ENCODE results near the gene OR5K2. TPM values are rescaled to one million over a fixed set of nuclear protein-coding genes. Genes with fewer than 3 reads are reported as not detected.

Gene OR5K2
- total RNA-seq, 2 experiments from 2014 or later, result not detected

DNA sequence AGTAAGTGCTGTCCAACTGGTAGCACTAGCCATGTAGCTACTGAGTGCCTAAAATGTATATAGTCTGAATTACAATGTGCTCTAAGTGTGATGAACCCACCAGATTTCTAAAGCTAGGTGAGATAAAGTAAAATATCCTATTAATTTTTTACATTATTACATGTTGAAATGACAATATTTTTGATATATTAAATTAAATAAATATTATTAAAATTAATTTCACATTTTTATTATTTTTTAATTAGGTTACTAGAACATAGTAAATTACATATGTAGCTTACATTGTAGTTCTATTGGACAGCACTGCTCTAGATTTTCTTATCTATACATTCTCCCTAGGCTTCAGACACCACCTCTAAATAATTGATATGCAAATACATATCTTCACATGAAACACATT is 43.7 kb upstream of the OR5K2 start:
- no peak overlapping the region for H3K4me3 Mint-ChIP-seq
- no peak overlapping the region for H3K4me3 ChIP-seq (ENCODE audit: low read length)
- DNase-seq, result no peak
- no peak overlapping the region for H3K27ac ChIP-seq (ENCODE audit: low read depth in 1 of 2, low read length in 2 of 2)
- no peak overlapping the region for H3K27ac Mint-ChIP-seq
- no peaks in the 10 kb centered on the region for H3K36me3 ChIP-seq (ENCODE audit: insufficient read depth, low read length)
- no peaks in the 10 kb centered on the region for H3K4me1 Mint-ChIP-seq (ENCODE audit: low read depth)
- POLR2A ChIA-PET, result no interaction called here
- TF ChIP-seq, protein P1, sequence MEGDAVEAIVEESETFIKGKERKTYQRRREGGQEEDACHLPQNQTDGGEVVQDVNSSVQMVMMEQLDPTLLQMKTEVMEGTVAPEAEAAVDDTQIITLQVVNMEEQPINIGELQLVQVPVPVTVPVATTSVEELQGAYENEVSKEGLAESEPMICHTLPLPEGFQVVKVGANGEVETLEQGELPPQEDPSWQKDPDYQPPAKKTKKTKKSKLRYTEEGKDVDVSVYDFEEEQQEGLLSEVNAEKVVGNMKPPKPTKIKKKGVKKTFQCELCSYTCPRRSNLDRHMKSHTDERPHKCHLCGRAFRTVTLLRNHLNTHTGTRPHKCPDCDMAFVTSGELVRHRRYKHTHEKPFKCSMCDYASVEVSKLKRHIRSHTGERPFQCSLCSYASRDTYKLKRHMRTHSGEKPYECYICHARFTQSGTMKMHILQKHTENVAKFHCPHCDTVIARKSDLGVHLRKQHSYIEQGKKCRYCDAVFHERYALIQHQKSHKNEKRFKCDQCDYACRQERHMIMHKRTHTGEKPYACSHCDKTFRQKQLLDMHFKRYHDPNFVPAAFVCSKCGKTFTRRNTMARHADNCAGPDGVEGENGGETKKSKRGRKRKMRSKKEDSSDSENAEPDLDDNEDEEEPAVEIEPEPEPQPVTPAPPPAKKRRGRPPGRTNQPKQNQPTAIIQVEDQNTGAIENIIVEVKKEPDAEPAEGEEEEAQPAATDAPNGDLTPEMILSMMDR (IDR thresholded peaks at IDR 0.05), result no peak
- no peaks in the 10 kb centered on the region for H3K9me3 ChIP-seq (ENCODE audit: control insufficient read depth in 1 of 2, insufficient read depth in 1 of 2, low read length in 2 of 2)
- H3K27me3 Mint-ChIP-seq, result no peaks in the 10 kb centered on the region
- intact Hi-C loops (cut with DNase I, micrococcal nuclease), result no loop called here
- CTCF ChIA-PET, result interaction anchor here (1.0 kb wide), 1 partner anchor 9 kb away, joined by 3 read pairs; the partner anchor contains the start of gene OR5K1
- H3K36me3 Mint-ChIP-seq (ENCODE audit: low read depth), result no peaks in the 10 kb centered on the region
- ATAC-seq (ENCODE audit: poor library complexity), result no peak
- peaks cover 3% of the 10 kb centered on the region for H3K9me3 Mint-ChIP-seq
- no peaks in the 10 kb centered on the region for H3K27me3 ChIP-seq (ENCODE audit: control insufficient read depth in 1 of 2, insufficient read depth in 2 of 2, low read length in 2 of 2)
- H3K4me1 ChIP-seq (ENCODE audit: insufficient read depth, low read length), result peaks cover 4% of the 10 kb centered on the region

DNA sequence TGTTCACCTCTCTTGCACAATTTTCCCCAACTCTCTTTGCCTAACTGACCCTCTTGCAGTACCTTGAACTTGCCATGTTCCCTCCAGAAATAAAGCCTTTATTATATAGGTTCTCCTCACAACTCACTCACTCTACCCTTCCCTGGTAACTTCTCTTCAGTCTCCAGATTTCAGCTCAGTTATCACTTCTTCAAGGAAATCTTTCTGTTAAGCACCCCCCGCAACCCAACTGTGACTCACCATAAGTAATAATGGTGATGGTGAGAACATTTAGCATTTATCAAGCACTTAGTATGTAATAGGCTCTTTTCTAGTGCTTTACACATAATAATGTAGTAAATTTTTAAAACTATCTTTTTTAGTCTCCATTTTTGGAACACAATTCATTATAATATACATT is 42.6 kb upstream of the OR5K2 start:
- H3K4me3 ChIP-seq (ENCODE audit: low read length), result no peak overlapping the region
- no peaks in the 10 kb centered on the region for H3K9me3 ChIP-seq (ENCODE audit: control insufficient read depth in 1 of 2, insufficient read depth in 1 of 2, low read length in 2 of 2)
- no peaks in the 10 kb centered on the region for H3K36me3 ChIP-seq (ENCODE audit: insufficient read depth, low read length)
- no peaks in the 10 kb centered on the region for H3K27me3 ChIP-seq (ENCODE audit: control insufficient read depth in 1 of 2, insufficient read depth in 2 of 2, low read length in 2 of 2)
- Mint-ChIP-seq H3K4me1 (ENCODE audit: low read depth) (no peaks in the 10 kb centered on the region), H3K27me3 (no peaks in the 10 kb centered on the region), H3K27ac (no peak overlapping the region), H3K36me3 (ENCODE audit: low read depth) (no peaks in the 10 kb centered on the region), H3K9me3 (peaks cover 4% of the 10 kb centered on the region), H3K4me3 (no peak overlapping the region)
- ChIA-PET POLR2A (no interaction called here), CTCF (no interaction called here)
- intact Hi-C loops (cut with DNase I, micrococcal nuclease), result no loop called here
- H3K27ac ChIP-seq (ENCODE audit: low read depth in 1 of 2, low read length in 2 of 2), result no peak overlapping the region
- TF ChIP-seq, protein P1 (IDR thresholded peaks at IDR 0.05), result no peak
- no peak for ATAC-seq (ENCODE audit: poor library complexity)
- H3K4me1 ChIP-seq (ENCODE audit: insufficient read depth, low read length), result no peaks in the 10 kb centered on the region
- no peak for DNase-seq

DNA sequence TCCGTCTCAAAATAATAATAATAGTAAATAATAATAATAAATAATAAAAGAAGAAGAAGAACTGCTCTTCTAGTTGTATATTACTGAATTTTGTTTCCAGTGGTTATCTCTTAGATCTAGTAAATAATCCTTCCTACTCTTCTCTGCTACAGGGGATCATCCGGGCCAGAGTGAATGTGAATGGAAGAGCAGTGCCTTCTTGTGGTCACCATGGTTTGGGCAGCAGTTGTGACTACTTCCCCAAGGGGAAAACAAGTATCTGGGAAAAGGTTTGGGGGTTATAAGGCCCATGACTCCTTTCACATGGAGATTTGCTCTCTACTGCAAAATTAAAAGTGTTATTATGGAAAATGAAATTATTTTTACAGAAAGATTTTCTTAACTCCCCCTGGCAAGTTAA is 39.9 kb upstream of the OR5K2 start:
- no peak overlapping the region for H3K4me3 ChIP-seq (ENCODE audit: low read length)
- Mint-ChIP-seq H3K4me3 (no peak overlapping the region), H3K27ac (no peak overlapping the region), H3K36me3 (ENCODE audit: low read depth) (no peaks in the 10 kb centered on the region), H3K27me3 (no peaks in the 10 kb centered on the region), H3K4me1 (ENCODE audit: low read depth) (no peaks in the 10 kb centered on the region), H3K9me3 (peaks cover 4% of the 10 kb centered on the region)
- ChIA-PET CTCF (no interaction called here), POLR2A (no interaction called here)
- ATAC-seq (ENCODE audit: poor library complexity) (no peak), DNase-seq (no peak)
- H3K27ac ChIP-seq (ENCODE audit: low read depth in 1 of 2, low read length in 2 of 2), result no peak overlapping the region
- no peaks in the 10 kb centered on the region for H3K27me3 ChIP-seq (ENCODE audit: control insufficient read depth in 1 of 2, insufficient read depth in 2 of 2, low read length in 2 of 2)
- intact Hi-C loops (cut with DNase I, micrococcal nuclease), result no loop called here
- H3K36me3 ChIP-seq (ENCODE audit: insufficient read depth, low read length), result no peaks in the 10 kb centered on the region
- TF ChIP-seq, protein P1 (IDR thresholded peaks at IDR 0.05), result no peak
- H3K9me3 ChIP-seq (ENCODE audit: control insufficient read depth in 1 of 2, insufficient read depth in 1 of 2, low read length in 2 of 2), result no peaks in the 10 kb centered on the region
- no peaks in the 10 kb centered on the region for H3K4me1 ChIP-seq (ENCODE audit: insufficient read depth, low read length)
